MM.1S (cell line): Measurements from ENCODE around the gene C3.

ENCODE experiments used
- CTCF ChIP-seq: fragments of 300-600 bp; sonication (generic); IDR thresholded peaks from 2 replicates; pipeline ENCODE4 v1.5.1; 2016; ENCODE audit warnings: antibody characterized with exemption, low read length, mixed read lengths
- EZH2phosphoT487 ChIP-seq: fragments of 300-600 bp; sonication (generic); IDR thresholded peaks from 2 replicates; pipeline ENCODE4 v1.6.1; 2018; ENCODE audit warnings: antibody characterized with exemption, low read length

- TF ChIP-seq CTCF (no peak), EZH2phosphoT487 (no peak)
These were observed 9.8 kb upstream of the C3 start for GRCh38 chr19:6730153-6730804.
